Naive B cell (primary cell): ENCODE results near the gene CLEC4F. TPM values are rescaled to one million over a fixed set of nuclear protein-coding genes. Genes with fewer than 3 reads are reported as not detected.
A peak's percentile ranks its signal among the peaks of the same experiment; 100 is the strongest.

Experiments used
- ATAC-seq, 2 donors: fragments of 150-1000 bp; cut with Tn5 transposase; 2 replicates each; pipeline ENCODE4 v1.10.0; 2021; ENCODE audit warnings: low read depth in 2 of 2, mild to moderate bottlenecking in 2 of 2, moderate library complexity in 2 of 2
- DNase-seq: peaks from one replicate; pipeline ENCODE4 v3.0.0; 2022
- H3K27ac Mint-ChIP-seq, 6 donors: one replicate each; pipeline ENCODE4 v1.8.0; 2020 to 2022; ENCODE audit warnings: mild to moderate bottlenecking in 6 of 6, mixed read lengths in 6 of 6, moderate library complexity in 5 of 6, inconsistent platforms in 2 of 6
- H3K27me3 Mint-ChIP-seq, 3 donors: one replicate each; pipeline ENCODE4 v1.8.0; 2021 to 2022; ENCODE audit warnings: mixed read lengths in 3 of 3, mild to moderate bottlenecking in 1 of 3
- H3K36me3 Mint-ChIP-seq, 2 donors: one replicate each; pipeline ENCODE4 v1.8.0; 2020 to 2022; ENCODE audit warnings: mixed read lengths in 2 of 2, inconsistent platforms in 1 of 2, mild to moderate bottlenecking in 1 of 2
- H3K4me1 Mint-ChIP-seq, 3 donors: one replicate each; pipeline ENCODE4 v1.8.0; 2020 to 2022; ENCODE audit warnings: mixed read lengths in 3 of 3, inconsistent platforms in 1 of 3, mild to moderate bottlenecking in 1 of 3, moderate library complexity in 1 of 3
- H3K4me3 Mint-ChIP-seq, 8 donors: one replicate each; pipeline ENCODE4 v1.8.0; 2020 to 2022; ENCODE audit warnings: mild to moderate bottlenecking in 8 of 8, mixed read lengths in 8 of 8, moderate library complexity in 8 of 8, inconsistent platforms in 2 of 8
- H3K9me3 Mint-ChIP-seq, 7 donors: one replicate each; pipeline ENCODE4 v1.8.0; 2020 to 2022; ENCODE audit warnings: mixed read lengths in 7 of 7, mild to moderate bottlenecking in 5 of 7, inconsistent platforms in 2 of 7, moderate library complexity in 1 of 7
- polyA plus RNA-seq, 6 donors: library from polyadenylated mRNA; unstranded; fragments of 300-500 nt; fragmentation: Illumina TruSeq; gene quantifications; one replicate each; pipeline ENCODE4 v1.2.3, GENCODE V29; 2021; ENCODE audit warnings: low read depth in 6 of 6

Gene CLEC4F
- polyA plus RNA-seq, 6 donors from 2014 or later, result not detected

DNA sequence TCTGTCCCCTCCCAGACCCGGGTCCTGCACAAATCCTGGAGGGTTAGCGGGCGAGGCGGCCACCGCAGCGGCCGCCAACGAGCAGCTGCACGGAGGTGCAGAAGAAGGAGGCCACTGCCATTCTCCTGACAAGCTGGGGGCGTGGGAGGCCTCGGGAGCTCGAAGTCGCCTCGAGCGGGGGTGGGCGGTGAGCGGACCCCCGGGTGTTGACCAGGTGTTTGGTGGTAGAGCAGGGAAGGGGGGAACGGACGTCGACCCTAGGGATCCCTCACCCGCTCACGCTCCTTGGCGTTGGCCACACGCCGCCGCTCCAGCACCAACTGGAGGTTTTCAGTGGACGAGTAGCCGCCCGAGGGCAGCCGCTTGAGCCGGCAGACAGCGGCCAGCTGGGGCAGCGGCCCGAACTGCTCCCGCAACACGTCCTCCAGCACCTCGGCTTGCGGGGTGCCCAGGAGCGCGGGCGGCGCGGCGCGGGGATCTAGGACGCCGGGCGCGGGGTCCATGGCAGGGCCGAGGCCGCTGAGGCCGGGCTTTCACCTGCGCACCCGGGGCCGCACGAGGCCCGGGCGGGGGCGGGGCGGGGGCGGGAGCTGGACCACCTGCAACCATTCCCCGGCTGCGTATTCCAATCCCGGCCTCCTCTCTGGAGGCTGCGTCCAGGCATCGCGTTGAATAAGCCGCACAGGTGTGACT, 30.1 kb downstream of the CLEC4F start, which contains the start of gene FIGLA:
Gene FIGLA, minus strand, starts transcription at position 508 of the 693 bp plus-strand sequence. Its CDS starts 5 bp downstream, at position 503.
- ATAC-seq (peak; percentile 10 to 16), DNase-seq (no peak)
- peak within 1 kb of the TSS in 1 of 6 donors; percentile 10 for H3K27ac Mint-ChIP-seq
- no peaks in the 10 kb centered on the region for H3K36me3 Mint-ChIP-seq
- H3K4me1 Mint-ChIP-seq, result peaks cover 6 to 9% (median 8%) of the 10 kb centered on the region in 3 donors
- peaks cover 68 to 76% (median 71%) of the 10 kb centered on the region in 3 donors for H3K27me3 Mint-ChIP-seq
- peak within 1 kb of the TSS; percentile 44 to 93 (median 84) for H3K4me3 Mint-ChIP-seq
- no peaks in the 10 kb centered on the region for H3K9me3 Mint-ChIP-seq

DNA sequence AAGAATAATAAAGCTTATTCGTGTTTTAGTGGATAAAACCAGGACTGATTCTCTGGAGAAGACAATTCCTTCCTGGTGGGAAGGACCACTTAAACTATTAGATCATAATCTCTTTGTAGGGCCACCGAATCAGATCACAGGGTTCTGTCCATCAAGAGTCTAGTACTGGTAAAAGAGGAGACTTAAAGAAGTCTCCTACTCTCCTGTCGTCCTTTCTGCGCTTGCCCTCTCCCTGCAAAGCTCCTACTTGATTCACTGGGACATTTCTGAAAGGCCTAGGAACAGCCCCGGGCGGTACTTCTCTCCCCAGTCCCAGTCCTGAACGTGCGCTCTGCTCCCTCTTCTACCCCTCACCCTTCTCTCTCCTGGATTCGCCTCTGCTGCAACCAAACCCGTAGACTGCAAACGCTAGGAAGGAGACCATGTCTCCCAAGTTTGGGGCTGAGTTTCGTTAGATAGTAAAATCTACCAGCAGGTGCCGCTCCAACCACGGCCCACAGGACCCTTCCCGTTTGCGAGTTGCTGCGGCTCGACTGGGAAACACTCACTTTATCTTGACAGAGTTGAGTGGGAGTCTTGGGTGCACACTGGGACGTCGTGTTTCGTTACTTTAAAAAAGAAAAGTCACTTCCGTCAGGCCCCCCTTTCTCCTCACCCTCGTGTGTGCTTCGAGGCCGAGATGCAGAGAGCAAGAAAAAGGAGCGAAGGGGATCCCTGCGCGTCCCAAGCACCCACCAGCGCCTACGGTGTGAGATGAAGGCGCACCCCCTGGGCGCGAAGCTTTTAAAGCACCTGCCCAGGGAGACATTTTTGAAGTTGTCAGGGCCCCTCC, 30.9 kb downstream of the CLEC4F start:
- Mint-ChIP-seq H3K27ac (peak overlapping the region in 1 of 6 donors; percentile 10), H3K36me3 (no peaks in the 10 kb centered on the region), H3K4me1 (peaks cover 6 to 11% (median 8%) of the 10 kb centered on the region in 3 donors), H3K27me3 (peaks cover 64 to 68% (median 66%) of the 10 kb centered on the region in 3 donors), H3K9me3 (no peaks in the 10 kb centered on the region), H3K4me3 (peak overlapping the region; percentile 44 to 93 (median 84))
- ATAC-seq, result peak; percentile 73 to 79
- DNase-seq, result peak; percentile 42

DNA sequence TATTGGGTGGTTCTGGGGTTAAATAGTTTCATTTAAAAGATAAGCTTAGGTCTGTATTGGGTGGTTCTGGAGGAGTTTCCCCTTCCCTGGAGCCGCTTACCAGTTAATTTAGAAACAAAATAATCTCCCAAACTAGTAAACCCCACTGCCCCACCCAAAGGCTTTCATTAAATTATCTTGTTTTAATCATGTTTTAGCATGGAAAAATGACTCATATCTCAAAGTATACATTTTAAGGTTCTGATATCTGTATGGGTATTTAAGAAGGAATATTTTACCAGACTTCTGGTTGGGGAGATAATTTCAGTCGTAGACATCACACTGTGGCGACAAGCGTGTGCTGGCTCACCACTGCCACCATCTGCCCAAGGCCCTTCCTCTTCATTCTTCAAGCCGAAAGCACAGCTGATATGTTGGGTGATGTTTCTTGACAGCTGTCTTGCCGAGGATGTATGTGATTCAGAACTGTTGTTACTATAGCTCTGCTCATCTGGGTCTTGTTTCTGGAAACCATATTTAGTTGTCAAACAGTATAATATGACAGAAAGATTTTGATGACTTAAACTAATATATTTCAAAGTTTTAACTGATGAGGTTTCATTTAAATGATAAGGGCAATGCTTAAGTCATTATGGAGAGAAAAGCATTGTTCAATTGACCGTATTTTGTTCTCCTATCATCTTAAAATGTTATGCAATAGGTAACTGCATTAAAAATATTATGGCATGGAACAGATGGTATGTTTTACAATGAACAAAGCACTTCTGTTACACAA, 35.1 kb downstream of the CLEC4F start:
- Mint-ChIP-seq H3K4me1 (peaks cover 6 to 11% (median 8%) of the 10 kb centered on the region in 3 donors), H3K36me3 (no peaks in the 10 kb centered on the region), H3K27ac (no peak overlapping the region), H3K4me3 (no peak overlapping the region), H3K27me3 (peaks cover 45 to 50% (median 48%) of the 10 kb centered on the region in 3 donors), H3K9me3 (no peaks in the 10 kb centered on the region)
- ATAC-seq, result peak; percentile 61 to 64
- DNase-seq, result no peak

DNA sequence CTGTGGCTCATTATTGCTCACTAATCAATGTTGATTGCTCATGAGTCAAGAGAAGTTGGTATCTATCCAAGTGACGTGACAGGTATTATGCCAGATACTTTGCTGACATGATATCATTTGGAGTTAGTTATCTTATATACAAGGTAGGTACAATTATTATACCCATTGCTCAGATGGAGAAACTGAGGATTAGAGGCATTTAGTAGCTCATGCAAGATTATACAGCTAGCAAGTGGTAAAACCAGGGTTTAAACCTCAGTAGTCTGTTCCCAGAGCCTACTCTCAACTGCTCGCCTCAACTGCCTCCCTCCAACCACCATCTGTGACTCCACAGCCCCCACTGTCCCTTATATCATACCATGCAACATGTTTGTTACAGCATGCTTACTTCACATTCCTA, 36.1 kb downstream of the CLEC4F start:
- ATAC-seq, result no peak
- Mint-ChIP-seq H3K9me3 (no peaks in the 10 kb centered on the region), H3K27ac (no peak overlapping the region), H3K4me3 (no peak overlapping the region), H3K27me3 (peaks cover 47 to 53% (median 49%) of the 10 kb centered on the region in 3 donors), H3K4me1 (peaks cover under 1 to 5% (median 2%) of the 10 kb centered on the region in 3 donors), H3K36me3 (no peaks in the 10 kb centered on the region)
- no peak for DNase-seq

DNA sequence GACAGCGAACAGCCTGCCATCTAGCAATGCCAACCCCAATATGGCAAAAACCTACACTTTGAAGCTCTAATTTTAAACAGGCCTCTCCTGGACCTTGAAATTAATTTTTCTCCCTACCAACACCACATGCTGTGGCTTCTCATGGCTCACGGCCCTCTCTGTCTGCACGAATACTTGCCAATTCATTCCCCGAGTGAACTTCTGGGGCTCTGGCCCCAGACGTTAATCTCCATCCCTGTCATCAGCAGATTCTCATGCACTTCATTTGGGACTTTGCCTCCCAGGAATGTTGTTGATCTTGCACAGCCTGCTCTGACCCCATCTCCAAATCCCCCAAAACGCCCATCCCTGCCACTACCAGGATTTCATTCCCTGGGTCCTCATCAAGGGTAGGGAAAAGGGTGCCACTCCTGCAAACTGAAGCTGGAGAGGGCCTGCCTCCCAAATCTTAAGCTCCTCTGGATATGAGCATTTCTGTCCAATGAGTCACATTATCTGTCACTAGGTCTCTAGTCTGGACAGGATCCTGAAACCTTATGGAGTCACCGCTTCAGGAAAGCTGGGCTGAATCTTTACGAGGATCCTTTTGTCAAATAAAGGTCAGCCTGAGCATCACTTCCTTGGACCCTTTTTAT, 40.4 kb downstream of the CLEC4F start:
- no peak for ATAC-seq
- DNase-seq, result no peak
- H3K4me3 Mint-ChIP-seq, result no peak overlapping the region
- peaks cover 0 to 4% (median 0%) of the 10 kb centered on the region in 7 donors for H3K9me3 Mint-ChIP-seq
- peaks cover 44 to 52% (median 47%) of the 10 kb centered on the region in 3 donors for H3K27me3 Mint-ChIP-seq
- H3K36me3 Mint-ChIP-seq, result no peaks in the 10 kb centered on the region
- no peak overlapping the region for H3K27ac Mint-ChIP-seq
- no peaks in the 10 kb centered on the region for H3K4me1 Mint-ChIP-seq

DNA sequence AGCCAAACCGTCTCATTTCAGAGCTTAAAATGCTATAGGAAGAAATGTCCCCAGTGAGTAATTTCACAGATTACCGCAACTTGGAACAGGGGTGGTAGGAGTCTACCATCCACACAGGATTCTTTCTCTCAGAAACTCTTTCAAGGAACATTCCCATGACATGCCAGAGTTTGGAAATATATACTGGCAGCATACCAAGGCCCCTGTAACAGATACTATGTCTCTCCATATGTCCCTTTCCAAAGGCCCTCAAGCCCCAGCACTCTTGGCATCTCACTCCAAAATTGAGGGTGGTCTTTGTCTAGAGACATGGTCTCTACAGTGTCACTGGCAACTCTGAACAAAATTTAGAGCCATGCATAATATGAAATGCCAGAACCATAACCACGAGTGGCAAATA, 40.9 kb downstream of the CLEC4F start:
- no peak for DNase-seq
- Mint-ChIP-seq H3K4me1 (no peaks in the 10 kb centered on the region), H3K4me3 (no peak overlapping the region), H3K36me3 (peaks cover 0 to under 1% of the 10 kb centered on the region in 2 donors), H3K27me3 (peaks cover 49 to 53% (median 53%) of the 10 kb centered on the region in 3 donors), H3K9me3 (peaks cover 0 to 4% (median 0%) of the 10 kb centered on the region in 7 donors), H3K27ac (no peak overlapping the region)
- no peak for ATAC-seq

DNA sequence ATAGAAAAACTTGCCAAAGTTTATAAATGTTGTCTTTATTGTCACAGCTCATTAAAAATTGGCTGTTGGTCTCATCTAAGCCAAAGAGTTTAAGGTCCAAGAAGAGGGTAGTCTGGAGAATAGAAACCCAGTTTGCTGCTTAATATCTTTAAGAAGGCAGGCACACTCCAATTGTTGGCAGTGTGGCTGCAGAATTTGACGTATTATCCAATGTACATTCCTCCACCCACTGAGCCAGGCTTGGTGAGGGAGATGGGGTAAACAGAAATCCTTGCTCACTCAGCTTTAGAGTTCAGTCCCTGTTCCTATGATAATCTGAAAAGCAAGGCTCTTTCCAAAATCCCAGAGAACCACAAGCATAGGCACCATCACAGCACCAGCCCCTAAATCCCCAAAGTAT, 41.7 kb downstream of the CLEC4F start:
- peaks cover 0 to 2% (median 1%) of the 10 kb centered on the region in 3 donors for H3K4me1 Mint-ChIP-seq
- peaks cover 58 to 61% (median 60%) of the 10 kb centered on the region in 3 donors for H3K27me3 Mint-ChIP-seq
- ATAC-seq (no peak), DNase-seq (no peak)
- H3K27ac Mint-ChIP-seq, result peak overlapping the region in 1 of 6 donors; percentile 62
- H3K4me3 Mint-ChIP-seq, result no peak overlapping the region
- H3K36me3 Mint-ChIP-seq, result peaks cover 2 to 9% of the 10 kb centered on the region in 2 donors
- H3K9me3 Mint-ChIP-seq, result peaks cover under 1 to 10% (median 6%) of the 10 kb centered on the region in 7 donors

DNA sequence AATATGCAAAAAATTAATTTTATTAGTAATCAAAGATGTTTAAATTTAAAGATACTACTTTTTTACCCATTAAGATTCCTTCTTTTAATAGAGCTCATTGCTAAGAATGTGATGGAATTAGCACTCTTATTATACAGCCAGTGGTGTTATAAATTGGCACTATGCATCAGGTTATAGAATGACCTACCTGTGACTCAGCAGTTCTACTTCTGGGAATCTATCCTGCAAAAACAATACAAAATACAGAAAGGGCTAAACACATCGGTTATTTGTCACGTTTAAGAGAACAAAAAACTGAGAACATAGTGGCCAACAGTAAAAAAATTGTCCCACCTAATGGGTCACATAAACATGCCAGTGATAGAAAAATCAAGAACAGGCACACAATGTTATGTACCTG, 42.9 kb downstream of the CLEC4F start:
- DNase-seq, result no peak
- H3K4me3 Mint-ChIP-seq, result no peak overlapping the region
- ATAC-seq, result no peak
- H3K9me3 Mint-ChIP-seq, result peaks cover 3 to 20% (median 15%) of the 10 kb centered on the region in 7 donors
- peaks cover 10 to 13% of the 10 kb centered on the region in 2 donors for H3K36me3 Mint-ChIP-seq
- peaks cover 0 to 6% (median 3%) of the 10 kb centered on the region in 3 donors for H3K4me1 Mint-ChIP-seq
- peaks cover 60 to 73% (median 70%) of the 10 kb centered on the region in 3 donors for H3K27me3 Mint-ChIP-seq
- no peak overlapping the region for H3K27ac Mint-ChIP-seq

DNA sequence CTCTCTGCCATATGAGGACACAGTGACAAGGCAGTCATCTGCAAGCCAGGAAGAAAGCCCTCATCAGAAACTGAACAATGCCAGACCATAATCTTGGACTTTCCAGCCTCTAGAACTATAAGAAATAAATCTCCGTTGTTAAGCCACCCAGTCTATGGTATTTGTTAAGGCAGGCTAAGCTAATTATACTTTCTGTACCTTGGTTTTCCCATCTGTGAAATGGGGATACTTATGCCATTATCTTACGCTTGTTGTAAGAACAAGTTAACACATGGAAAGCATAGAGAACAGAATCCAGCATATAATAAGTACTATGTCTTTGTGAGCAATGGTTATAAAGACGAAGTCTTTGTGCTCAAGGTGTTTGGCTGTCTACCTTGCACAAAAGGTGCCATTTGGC, 44.1 kb downstream of the CLEC4F start:
- Mint-ChIP-seq H3K27ac (no peak overlapping the region), H3K36me3 (peaks cover 10 to 13% of the 10 kb centered on the region in 2 donors), H3K27me3 (peaks cover 63 to 80% (median 68%) of the 10 kb centered on the region in 3 donors), H3K4me1 (peaks cover 0 to 6% (median 3%) of the 10 kb centered on the region in 3 donors), H3K9me3 (peaks cover 3 to 20% (median 15%) of the 10 kb centered on the region in 7 donors), H3K4me3 (no peak overlapping the region)
- no peak for DNase-seq
- ATAC-seq, result no peak

DNA sequence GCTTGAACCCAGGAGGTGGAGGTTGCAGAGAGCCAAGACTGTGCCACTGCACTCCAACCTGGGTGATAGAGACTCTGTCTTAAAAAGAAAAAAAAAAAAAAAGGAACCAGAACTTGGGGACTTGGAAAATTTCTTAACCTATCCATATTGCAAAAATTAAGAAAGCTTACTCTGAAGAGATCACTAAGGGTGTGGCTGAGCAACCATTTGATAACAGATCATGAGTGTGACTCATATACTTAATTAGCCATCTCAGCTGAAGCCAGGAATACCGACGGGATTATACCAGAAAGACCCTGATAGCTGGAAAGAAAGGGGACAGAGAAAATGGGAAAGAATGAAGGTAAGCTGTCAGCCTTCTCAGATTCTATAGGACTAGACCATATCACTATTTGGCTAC, 45.3 kb downstream of the CLEC4F start:
- Mint-ChIP-seq H3K9me3 (peaks cover 3 to 20% (median 15%) of the 10 kb centered on the region in 7 donors), H3K36me3 (peaks cover 10 to 13% of the 10 kb centered on the region in 2 donors), H3K4me1 (peaks cover 0 to 6% (median 3%) of the 10 kb centered on the region in 3 donors), H3K27me3 (peaks cover 63 to 77% (median 64%) of the 10 kb centered on the region in 3 donors), H3K4me3 (no peak overlapping the region), H3K27ac (no peak overlapping the region)
- DNase-seq (no peak), ATAC-seq (no peak)

DNA sequence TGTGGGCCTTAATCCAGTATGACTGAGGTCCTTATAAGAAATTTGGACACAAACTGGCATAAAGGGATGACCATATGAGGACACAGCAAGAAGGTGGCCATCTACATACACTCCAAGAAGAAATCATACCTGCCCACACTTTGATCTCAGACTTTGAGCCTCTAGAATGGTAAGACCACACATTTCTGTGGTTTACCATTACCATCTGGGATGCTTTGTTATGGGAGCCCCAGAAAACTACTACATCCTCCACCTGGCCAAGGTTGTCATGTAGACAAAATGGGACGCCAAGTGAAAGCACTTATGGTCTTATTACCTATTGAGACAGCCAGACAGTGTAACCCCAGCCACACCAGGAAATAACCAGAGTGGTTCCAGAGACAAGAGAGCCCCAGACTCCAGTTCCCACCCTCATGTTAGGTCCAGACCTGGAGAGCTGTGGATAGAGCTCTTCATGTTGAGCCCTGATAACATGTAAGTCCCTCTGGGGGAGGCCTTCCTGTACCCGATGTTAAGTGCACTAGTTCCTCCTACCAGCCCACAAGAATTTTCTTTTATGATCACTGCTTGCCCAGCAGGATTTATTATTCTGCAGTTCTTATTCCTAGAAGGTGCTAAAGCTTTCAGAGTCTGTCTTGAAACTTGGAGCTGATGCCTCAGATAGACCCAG, 47.8 kb downstream of the CLEC4F start:
- no peak overlapping the region for H3K27ac Mint-ChIP-seq

DNA sequence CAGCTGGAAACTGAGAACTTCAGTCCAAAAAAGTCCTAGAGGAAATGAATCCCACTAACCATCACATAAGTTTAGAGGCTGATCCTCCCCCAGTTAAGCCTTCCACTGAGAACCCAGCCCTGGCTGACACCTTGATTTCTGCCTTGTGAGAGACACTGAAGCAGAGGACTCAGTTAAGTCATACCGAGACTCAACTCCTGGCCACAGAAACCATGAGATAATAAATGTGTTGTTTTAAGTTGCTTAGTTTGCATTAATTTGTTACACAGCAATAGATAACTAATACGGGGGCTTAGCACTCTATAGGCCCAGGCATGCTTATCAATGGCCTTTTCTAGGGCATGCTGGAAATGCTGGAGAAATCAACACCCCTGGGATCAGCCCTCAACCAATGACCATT, 49.0 kb downstream of the CLEC4F start:
- H3K4me1 Mint-ChIP-seq, result peaks cover 12 to 18% (median 15%) of the 10 kb centered on the region in 3 donors
- no peak overlapping the region for H3K27ac Mint-ChIP-seq
- ATAC-seq, result no peak
- H3K27me3 Mint-ChIP-seq, result peaks cover 42 to 76% (median 67%) of the 10 kb centered on the region in 3 donors
- no peak overlapping the region for H3K4me3 Mint-ChIP-seq
- peaks cover 3 to 20% (median 15%) of the 10 kb centered on the region in 7 donors for H3K9me3 Mint-ChIP-seq
- H3K36me3 Mint-ChIP-seq, result peaks cover 10 to 13% of the 10 kb centered on the region in 2 donors
- no peak for DNase-seq

More for the DNA sequence above, 47.8 kb downstream of the CLEC4F start:
- DNase-seq, result no peak
- H3K4me1 Mint-ChIP-seq, result peaks cover 8 to 14% (median 8%) of the 10 kb centered on the region in 3 donors
- peaks cover 10 to 13% of the 10 kb centered on the region in 2 donors for H3K36me3 Mint-ChIP-seq
- peaks cover 3 to 20% (median 15%) of the 10 kb centered on the region in 7 donors for H3K9me3 Mint-ChIP-seq
- no peak for ATAC-seq
- no peak overlapping the region for H3K4me3 Mint-ChIP-seq
- H3K27me3 Mint-ChIP-seq, result peaks cover 48 to 80% (median 67%) of the 10 kb centered on the region in 3 donors
